ENCODE results near the gene LDAF1.
"Not testable (repeated sequence)": the region's sequence is repeated elsewhere in the genome, so short reads cannot be mapped to it uniquely, and the experiment has no call there.

LDAF1 gene

DNA sequence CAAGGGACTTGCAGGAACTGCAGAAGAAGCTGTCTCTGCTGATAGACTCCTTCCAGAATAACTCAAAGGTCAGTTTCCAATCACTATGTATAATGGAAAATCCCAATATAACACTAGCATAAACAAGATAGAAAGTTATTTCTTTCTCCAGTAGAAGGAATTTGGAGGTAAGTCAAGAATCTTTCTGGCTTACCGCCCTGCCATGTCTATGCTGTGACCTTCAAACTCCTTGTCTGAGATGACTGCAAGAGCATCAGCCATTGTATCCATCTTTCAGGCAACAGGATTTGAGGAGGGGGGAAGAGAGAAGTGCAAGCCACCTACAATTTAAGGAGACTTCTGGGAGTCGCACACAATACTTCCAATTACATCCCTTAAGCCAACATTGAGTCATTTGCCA, 2.7 kb downstream of the LDAF1 start:
- no peak overlapping the region for H3K27ac ChIP-seq (ENCODE audit: insufficient read depth, low read depth, low read length, poor library complexity, severe bottlenecking)
- WGBS, 2 experiments, result 87 to 97% methylated on average over 2 of the region's 2 CpGs
- no peaks in the 10 kb centered on the region for H3K9me3 ChIP-seq (ENCODE audit: control insufficient read depth, low read length)
- peaks cover 8% of the 10 kb centered on the region for H3K27me3 ChIP-seq (ENCODE audit: control insufficient read depth, insufficient read depth, low read length, poor library complexity, severe bottlenecking)
- peaks cover 2% of the 10 kb centered on the region for H3K4me1 ChIP-seq (ENCODE audit: control insufficient read depth, insufficient read depth, low read length)
- H3K4me3 ChIP-seq (ENCODE audit: insufficient read depth, low read depth, low read length), result no peak overlapping the region
- peaks cover 3% of the 10 kb centered on the region for H3K36me3 ChIP-seq (ENCODE audit: control insufficient read depth, insufficient read depth, low read length)

GRCh38 chr16:21162661-21163151, 4.2 kb downstream of the LDAF1 start:
- Histone ChIP-seq H3K4me1 (ENCODE audit: control insufficient read depth, insufficient read depth, low read length) (peaks cover 2% of the 10 kb centered on the region), H3K27ac (ENCODE audit: insufficient read depth, low read depth, low read length, poor library complexity, severe bottlenecking) (no peak overlapping the region), H3K27me3 (ENCODE audit: control insufficient read depth, insufficient read depth, low read length, poor library complexity, severe bottlenecking) (peaks cover 3% of the 10 kb centered on the region), H3K36me3 (ENCODE audit: control insufficient read depth, insufficient read depth, low read length) (peaks cover 3% of the 10 kb centered on the region), H3K4me3 (ENCODE audit: insufficient read depth, low read depth, low read length) (no peak overlapping the region), H3K9me3 (ENCODE audit: control insufficient read depth, low read length) (no peaks in the 10 kb centered on the region)
- 94% methylated on average over 7 of the region's 7 CpGs for WGBS, 2 experiments

DNA sequence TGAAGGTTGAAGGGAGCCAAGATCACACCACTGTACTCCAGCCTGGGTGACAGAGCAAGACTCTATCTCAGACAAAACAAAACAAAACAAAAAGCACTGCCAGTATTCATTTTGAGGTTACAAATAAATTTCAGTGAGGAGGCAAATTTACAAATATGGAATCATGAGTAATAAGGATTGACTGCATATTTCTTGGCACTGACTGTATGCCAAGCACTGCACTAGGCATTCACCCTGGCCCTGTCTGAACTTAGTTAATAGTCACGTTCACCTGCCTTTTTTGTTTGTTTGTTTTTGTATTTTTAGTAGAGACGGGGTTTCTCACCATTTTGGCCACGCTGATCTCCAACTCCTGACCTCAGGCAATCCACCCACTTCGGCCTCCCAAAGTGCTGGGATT, 5.1 kb downstream of the LDAF1 start:
- Histone ChIP-seq H3K4me1 (ENCODE audit: control insufficient read depth, insufficient read depth, low read length) (no peaks in the 10 kb centered on the region), H3K36me3 (ENCODE audit: control insufficient read depth, insufficient read depth, low read length) (peaks cover 3% of the 10 kb centered on the region), H3K27ac (ENCODE audit: insufficient read depth, low read depth, low read length, poor library complexity, severe bottlenecking) (no peak overlapping the region), H3K4me3 (ENCODE audit: insufficient read depth, low read depth, low read length) (no peak overlapping the region), H3K9me3 (ENCODE audit: control insufficient read depth, low read length) (no peaks in the 10 kb centered on the region), H3K27me3 (ENCODE audit: control insufficient read depth, insufficient read depth, low read length, poor library complexity, severe bottlenecking) (no peaks in the 10 kb centered on the region)
- 92 to 93% methylated on average over 4 of the region's 4 CpGs for WGBS, 2 experiments

- Histone ChIP-seq H3K27me3 (ENCODE audit: control insufficient read depth, insufficient read depth, low read length, poor library complexity, severe bottlenecking) (no peaks in the 10 kb centered on the region), H3K4me1 (ENCODE audit: control insufficient read depth, insufficient read depth, low read length) (no peaks in the 10 kb centered on the region), H3K9me3 (ENCODE audit: control insufficient read depth, low read length) (no peaks in the 10 kb centered on the region), H3K27ac (ENCODE audit: insufficient read depth, low read depth, low read length, poor library complexity, severe bottlenecking) (no peak overlapping the region), H3K36me3 (ENCODE audit: control insufficient read depth, insufficient read depth, low read length) (peaks cover 3% of the 10 kb centered on the region), H3K4me3 (ENCODE audit: insufficient read depth, low read depth, low read length) (no peak overlapping the region)
- 92 to 96% methylated on average over 7 of the region's 7 CpGs for WGBS, 2 experiments
Observed at GRCh38 chr16:21164521-21165168, 6.2 kb downstream of the LDAF1 start.

DNA sequence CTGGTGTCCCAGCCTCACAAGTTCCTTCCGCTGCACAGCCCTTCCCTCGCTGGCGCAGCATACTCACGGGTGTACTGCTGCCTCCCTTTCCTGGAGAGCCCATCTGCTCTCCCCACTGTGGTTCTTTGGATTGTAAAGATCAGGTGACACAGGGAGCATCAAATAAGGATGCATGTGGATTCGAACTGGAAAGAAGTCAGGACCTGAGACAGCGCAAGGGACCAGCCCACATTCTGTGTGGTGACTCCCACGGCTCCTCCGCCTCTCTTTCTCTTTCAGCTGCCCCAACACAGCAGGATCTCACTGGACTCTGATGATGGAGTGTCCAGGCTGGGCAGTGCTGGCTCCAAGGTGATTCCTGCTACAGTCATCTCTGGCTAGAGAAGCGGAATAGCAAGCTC, 8.1 kb downstream of the LDAF1 start:
- H3K27ac ChIP-seq (ENCODE audit: insufficient read depth, low read depth, low read length, poor library complexity, severe bottlenecking), result no peak overlapping the region
- H3K27me3 ChIP-seq (ENCODE audit: control insufficient read depth, insufficient read depth, low read length, poor library complexity, severe bottlenecking), result no peaks in the 10 kb centered on the region
- WGBS, 2 experiments, result 90% methylated on average over 9 of the region's 9 CpGs
- H3K9me3 ChIP-seq (ENCODE audit: control insufficient read depth, low read length), result no peaks in the 10 kb centered on the region
- no peaks in the 10 kb centered on the region for H3K4me1 ChIP-seq (ENCODE audit: control insufficient read depth, insufficient read depth, low read length)
- no peak overlapping the region for H3K4me3 ChIP-seq (ENCODE audit: insufficient read depth, low read depth, low read length)
- peaks cover 13% of the 10 kb centered on the region for H3K36me3 ChIP-seq (ENCODE audit: control insufficient read depth, insufficient read depth, low read length)

DNA sequence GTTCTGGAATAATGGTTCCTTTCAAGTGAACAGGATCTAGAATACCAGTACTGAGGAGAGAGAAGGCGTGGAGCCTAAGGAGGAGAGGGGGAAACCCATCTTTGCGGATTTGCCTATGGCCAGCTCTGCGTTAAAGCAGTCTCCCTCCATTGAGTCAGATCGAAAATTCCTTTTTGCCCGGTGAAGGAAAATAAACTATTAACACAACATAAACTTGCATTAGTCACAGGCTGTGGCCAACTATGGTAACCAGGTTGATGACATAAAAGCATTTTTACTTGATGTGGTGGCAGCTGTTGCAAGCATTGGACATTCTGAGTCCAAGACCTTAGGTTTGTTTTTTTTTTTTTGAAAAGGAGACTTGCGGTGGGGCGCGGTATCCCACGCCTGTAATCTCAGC, 8.9 kb downstream of the LDAF1 start:
- H3K27me3 ChIP-seq (ENCODE audit: control insufficient read depth, insufficient read depth, low read length, poor library complexity, severe bottlenecking), result no peaks in the 10 kb centered on the region
- no peaks in the 10 kb centered on the region for H3K4me1 ChIP-seq (ENCODE audit: control insufficient read depth, insufficient read depth, low read length)
- H3K9me3 ChIP-seq (ENCODE audit: control insufficient read depth, low read length), result no peaks in the 10 kb centered on the region
- no peak overlapping the region for H3K27ac ChIP-seq (ENCODE audit: insufficient read depth, low read depth, low read length, poor library complexity, severe bottlenecking)
- H3K36me3 ChIP-seq (ENCODE audit: control insufficient read depth, insufficient read depth, low read length), result peaks cover 13% of the 10 kb centered on the region
- WGBS, 2 experiments, result 89 to 97% methylated on average over 9 of the region's 9 CpGs
- no peak overlapping the region for H3K4me3 ChIP-seq (ENCODE audit: insufficient read depth, low read depth, low read length)

GRCh38 chr16:21167929-21168602, 9.6 kb downstream of the LDAF1 start:
- Histone ChIP-seq H3K9me3 (ENCODE audit: control insufficient read depth, low read length) (no peaks in the 10 kb centered on the region), H3K4me3 (ENCODE audit: insufficient read depth, low read depth, low read length) (no peak overlapping the region), H3K27me3 (ENCODE audit: control insufficient read depth, insufficient read depth, low read length, poor library complexity, severe bottlenecking) (no peaks in the 10 kb centered on the region), H3K4me1 (ENCODE audit: control insufficient read depth, insufficient read depth, low read length) (no peaks in the 10 kb centered on the region), H3K36me3 (ENCODE audit: control insufficient read depth, insufficient read depth, low read length) (peaks cover 11% of the 10 kb centered on the region), H3K27ac (ENCODE audit: insufficient read depth, low read depth, low read length, poor library complexity, severe bottlenecking) (no peak overlapping the region)
- 93 to 96% methylated on average over 12 of the region's 12 CpGs for WGBS, 2 experiments

GRCh38 chr16:21169249-21169981, 10.9 kb downstream of the LDAF1 start:
- Histone ChIP-seq H3K4me1 (ENCODE audit: control insufficient read depth, insufficient read depth, low read length) (no peaks in the 10 kb centered on the region), H3K9me3 (ENCODE audit: control insufficient read depth, low read length) (no peaks in the 10 kb centered on the region), H3K27ac (ENCODE audit: insufficient read depth, low read depth, low read length, poor library complexity, severe bottlenecking) (no peak overlapping the region), H3K4me3 (ENCODE audit: insufficient read depth, low read depth, low read length) (no peak overlapping the region), H3K27me3 (ENCODE audit: control insufficient read depth, insufficient read depth, low read length, poor library complexity, severe bottlenecking) (no peaks in the 10 kb centered on the region), H3K36me3 (ENCODE audit: control insufficient read depth, insufficient read depth, low read length) (peaks cover 15% of the 10 kb centered on the region)
- 90 to 92% methylated on average over 5 of the region's 5 CpGs for WGBS, 2 experiments

- H3K4me1 ChIP-seq (ENCODE audit: control insufficient read depth, insufficient read depth, low read length); H3K4me3 ChIP-seq (ENCODE audit: insufficient read depth, low read depth, low read length); H3K27me3 ChIP-seq (ENCODE audit: control insufficient read depth, insufficient read depth, low read length, poor library complexity, severe bottlenecking); H3K9me3 ChIP-seq (ENCODE audit: control insufficient read depth, low read length); H3K27ac ChIP-seq (ENCODE audit: insufficient read depth, low read depth, low read length, poor library complexity, severe bottlenecking): not testable (repeated sequence)
- H3K36me3 ChIP-seq (ENCODE audit: control insufficient read depth, insufficient read depth, low read length), result peaks cover 15% of the 10 kb centered on the region
- 92 to 95% methylated on average over 8 of the region's 8 CpGs for WGBS, 2 experiments
Observed at GRCh38 chr16:21170116-21170515, 11.6 kb downstream of the LDAF1 start.

GRCh38 chr16:21172650-21173049, 14.2 kb downstream of the LDAF1 start:
- no peaks in the 10 kb centered on the region for H3K4me1 ChIP-seq (ENCODE audit: control insufficient read depth, insufficient read depth, low read length)
- H3K36me3 ChIP-seq (ENCODE audit: control insufficient read depth, insufficient read depth, low read length), result peaks cover 22% of the 10 kb centered on the region
- H3K4me3 ChIP-seq (ENCODE audit: insufficient read depth, low read depth, low read length), result no peak overlapping the region
- H3K9me3 ChIP-seq (ENCODE audit: control insufficient read depth, low read length), result no peaks in the 10 kb centered on the region
- WGBS, 2 experiments, result 90 to 96% methylated on average over 3 of the region's 3 CpGs
- no peak overlapping the region for H3K27ac ChIP-seq (ENCODE audit: insufficient read depth, low read depth, low read length, poor library complexity, severe bottlenecking)
- no peaks in the 10 kb centered on the region for H3K27me3 ChIP-seq (ENCODE audit: control insufficient read depth, insufficient read depth, low read length, poor library complexity, severe bottlenecking)
